Right lobe of liver (tissue), 6 donors: ENCODE measurements around the gene PKP3. TPM values are rescaled to one million over a fixed set of nuclear protein-coding genes. Genes with fewer than 3 reads are reported as not detected.

Experiments used
- ATAC-seq, 4 donors: fragments of 200-7000 bp; cut with Tn5 transposase; one replicate each; pipeline ENCODE4 v1.9.1; 2020; ENCODE audit warnings: mild to moderate bottlenecking in 4 of 4, moderate library complexity in 4 of 4
- DNase-seq, 3 donors: peaks; one replicate each; pipeline ENCODE4 v3.0.0-alpha.2; 2020
- H3K27ac ChIP-seq, 3 donors: fragments of 200-600 bp; one replicate each; pipeline ENCODE4 v1.8.0; 2022
- H3K27me3 ChIP-seq, 2 donors: fragments of 200-600 bp; one replicate each; pipeline ENCODE4 v1.8.0; 2022
- H3K36me3 ChIP-seq, 4 donors: fragments of 200-600 bp; sonication (generic) in 1 of 4; one replicate each; pipeline versions ENCODE4 v1.5.1 to v1.8.0; 2017 to 2022; ENCODE audit warnings: control low read depth in 1 of 4
- H3K4me1 ChIP-seq, 4 donors: fragments of 200-600 bp; sonication (generic) in 1 of 4; one replicate each; pipeline versions ENCODE4 v1.5.1 to v1.8.0; 2017 to 2022; ENCODE audit warnings: control low read depth in 1 of 4
- H3K4me3 ChIP-seq, 3 donors: fragments of 200-600 bp; one replicate each; pipeline ENCODE4 v1.8.0; 2022
- H3K9me3 ChIP-seq, 4 donors: fragments of 200-600 bp; sonication (generic) in 1 of 4; one replicate each; pipeline versions ENCODE4 v1.5.1 to v1.8.0; 2017 to 2022; ENCODE audit warnings: control low read depth in 1 of 4
- POLR2A ChIP-seq: fragments of 450-650 bp; IDR thresholded peaks from one replicate; pipeline ENCODE4 v1.6.1; 2017; ENCODE audit warnings: antibody characterized with exemption, mild to moderate bottlenecking
- WGBS: methylation state at CpG from one replicate; pipeline ENCODE4 v1.1.6; 2018; ENCODE audit warnings: low coverage, low lambda C conversion rate; ENCODE audit not compliant: insufficient coverage; ENCODE audit errors: missing lambda C conversion rate; 5-methylcytosine and 5-hydroxymethylcytosine counted together
- intact Hi-C, 2 donors: fragments of 100-400 bp; cut with DNase I; formaldehyde crosslinking; loops; one replicate each; pipeline versions ENCODE4 v1.11.2 to v1.14.1; 2022
- total RNA-seq, 6 experiments: library from RNA; depleted of rRNA in 2 of 6; stranded (reverse); fragments of >200 nt in 2 of 6; fragmentation: NEBNext Ultra II Directional in 3 of 6; extraction: Animal tissue kit (Norgen Biotek cat#: 25700) in 3 of 6; gene quantifications; one replicate each; pipeline versions ENCODE4 v1.1.0 to v1.2.4, GENCODE V29; 2016 to 2023
- TF ChIP-seq, protein P1 (sequence below), 4 donors: fragments of 200-600 bp in 3 of 4; fragments of 450-650 bp in 1 of 4; IDR thresholded peaks; one replicate each; pipeline versions ENCODE4 v1.5.1 to v1.8.0; 2016 to 2022; ENCODE audit warnings: antibody characterized with exemption in 4 of 4, mild to moderate bottlenecking in 2 of 4
- donor health status: DM: no; HTN: yes; CAD: no.
- donor health status: DM: no; HTN: no; CAD: no.
- donor health status: DM: no; HTN: no; CAD: no.
- donor health status: DM: no; HTN: yes; CAD: no.
- donor health status: DM: no; HTN: yes; CAD: no.

The PKP3 gene
- total RNA-seq, 6 experiments from 2014 or later: 0.43 to 1.5 (median 0.47) TPM; not detected in 3

DNA sequence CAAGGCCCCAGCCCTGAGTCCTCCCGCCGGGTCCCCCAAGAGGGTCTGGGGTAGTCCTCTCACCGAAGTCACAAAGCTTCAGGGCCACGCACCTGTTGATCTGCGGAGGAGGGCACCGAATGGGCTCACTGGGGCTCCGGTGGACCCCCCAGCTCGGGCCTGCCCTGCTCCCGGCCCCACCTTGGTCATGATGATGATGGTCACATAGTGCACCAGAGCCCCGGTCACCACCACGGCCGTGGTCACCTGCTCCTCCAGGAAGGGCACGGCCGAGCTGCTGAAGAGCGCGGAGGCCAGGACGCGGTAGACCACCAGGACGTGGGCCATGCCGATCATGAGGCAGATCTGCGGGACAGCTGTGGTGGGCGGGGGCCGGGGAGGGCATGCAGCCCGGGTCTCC lies 34.3 kb downstream of the PKP3 start:
- H3K9me3 ChIP-seq: no peaks in the 10 kb centered on the region
- DNase-seq (peak in 2 of 3 donors; percentile 18 to 46), ATAC-seq (no peak)
- TF ChIP-seq POLR2A: no peak
- no peak overlapping the region for H3K4me3 ChIP-seq
- H3K27me3 ChIP-seq: no peaks in the 10 kb centered on the region
- intact Hi-C loops: no loop called here
- no peaks in the 10 kb centered on the region for H3K36me3 ChIP-seq
- no peaks in the 10 kb centered on the region for H3K4me1 ChIP-seq
- WGBS: 60% methylated on average over 2 of the region's 24 CpGs
- no peak overlapping the region for H3K27ac ChIP-seq

DNA sequence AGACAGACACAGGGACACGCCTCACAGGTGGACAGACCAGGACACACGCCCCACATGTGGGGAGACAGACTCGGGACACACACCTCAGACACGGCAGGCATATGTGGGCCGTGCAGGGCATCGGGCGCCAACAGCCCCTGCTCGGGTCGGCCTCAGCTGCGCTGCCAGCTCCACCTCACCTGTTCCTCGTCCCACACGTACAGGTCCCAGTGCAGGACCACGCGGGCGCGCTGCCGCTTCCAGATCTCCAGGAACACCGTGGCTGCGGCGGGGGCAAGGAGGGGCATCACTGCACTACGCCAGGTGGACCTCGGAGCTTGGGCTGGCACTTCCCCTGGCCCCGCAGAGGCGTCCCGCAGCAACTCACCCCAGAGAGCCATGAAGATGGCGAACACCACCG lies 35.4 kb downstream of the PKP3 start:
- Histone ChIP-seq H3K4me3 (no peak overlapping the region), H3K4me1 (no peaks in the 10 kb centered on the region), H3K36me3 (no peaks in the 10 kb centered on the region), H3K27ac (no peak overlapping the region), H3K9me3 (no peaks in the 10 kb centered on the region), H3K27me3 (no peaks in the 10 kb centered on the region)
- WGBS: 91% methylated on average over 11 of the region's 27 CpGs
- intact Hi-C loops: no loop called here
- ATAC-seq (no peak), DNase-seq (peak in 1 of 3 donors; percentile 48)
- TF ChIP-seq, protein P1, sequence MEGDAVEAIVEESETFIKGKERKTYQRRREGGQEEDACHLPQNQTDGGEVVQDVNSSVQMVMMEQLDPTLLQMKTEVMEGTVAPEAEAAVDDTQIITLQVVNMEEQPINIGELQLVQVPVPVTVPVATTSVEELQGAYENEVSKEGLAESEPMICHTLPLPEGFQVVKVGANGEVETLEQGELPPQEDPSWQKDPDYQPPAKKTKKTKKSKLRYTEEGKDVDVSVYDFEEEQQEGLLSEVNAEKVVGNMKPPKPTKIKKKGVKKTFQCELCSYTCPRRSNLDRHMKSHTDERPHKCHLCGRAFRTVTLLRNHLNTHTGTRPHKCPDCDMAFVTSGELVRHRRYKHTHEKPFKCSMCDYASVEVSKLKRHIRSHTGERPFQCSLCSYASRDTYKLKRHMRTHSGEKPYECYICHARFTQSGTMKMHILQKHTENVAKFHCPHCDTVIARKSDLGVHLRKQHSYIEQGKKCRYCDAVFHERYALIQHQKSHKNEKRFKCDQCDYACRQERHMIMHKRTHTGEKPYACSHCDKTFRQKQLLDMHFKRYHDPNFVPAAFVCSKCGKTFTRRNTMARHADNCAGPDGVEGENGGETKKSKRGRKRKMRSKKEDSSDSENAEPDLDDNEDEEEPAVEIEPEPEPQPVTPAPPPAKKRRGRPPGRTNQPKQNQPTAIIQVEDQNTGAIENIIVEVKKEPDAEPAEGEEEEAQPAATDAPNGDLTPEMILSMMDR (IDR thresholded peaks at IDR 0.05): no peak
- no peak for TF ChIP-seq POLR2A

DNA sequence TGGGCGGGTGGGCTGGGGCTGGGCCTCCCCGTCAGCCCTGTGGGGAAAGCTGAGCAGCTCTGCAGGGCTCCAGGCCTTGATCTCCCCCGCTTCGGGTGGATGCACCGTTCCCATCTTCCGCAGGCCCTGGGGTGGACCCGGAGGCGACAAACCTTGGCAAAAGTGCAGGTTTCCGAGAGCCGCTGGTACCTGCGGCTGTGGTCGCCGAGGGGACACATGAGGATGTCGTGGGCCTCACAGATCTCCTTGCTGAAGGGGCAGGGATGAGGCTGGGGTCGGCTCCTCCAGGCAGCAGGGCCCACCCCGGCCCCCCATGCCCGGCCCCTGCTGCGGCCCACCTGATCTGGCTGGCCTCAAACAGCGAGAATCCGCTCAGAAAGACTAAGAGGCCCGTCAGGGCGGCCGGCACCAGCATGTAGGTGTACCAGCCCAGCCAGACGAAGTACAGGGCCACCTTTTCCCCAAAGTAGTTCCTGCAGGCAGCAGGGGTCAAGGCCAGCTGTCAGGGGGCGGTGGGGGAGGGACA lies 36.0 kb downstream of the PKP3 start:
- DNase-seq (peak in 1 of 3 donors; percentile 44), ATAC-seq (peak in 1 of 4 donors; percentile 22)
- TF ChIP-seq POLR2A: no peak
- TF ChIP-seq, protein P1 (IDR thresholded peaks at IDR 0.05): no peak
- Histone ChIP-seq H3K4me3 (no peak overlapping the region), H3K27me3 (no peaks in the 10 kb centered on the region), H3K4me1 (no peaks in the 10 kb centered on the region), H3K27ac (no peak overlapping the region), H3K36me3 (no peaks in the 10 kb centered on the region), H3K9me3 (no peaks in the 10 kb centered on the region)
- intact Hi-C loops: no loop called here
- 76% methylated on average over 7 of the region's 25 CpGs for WGBS

DNA sequence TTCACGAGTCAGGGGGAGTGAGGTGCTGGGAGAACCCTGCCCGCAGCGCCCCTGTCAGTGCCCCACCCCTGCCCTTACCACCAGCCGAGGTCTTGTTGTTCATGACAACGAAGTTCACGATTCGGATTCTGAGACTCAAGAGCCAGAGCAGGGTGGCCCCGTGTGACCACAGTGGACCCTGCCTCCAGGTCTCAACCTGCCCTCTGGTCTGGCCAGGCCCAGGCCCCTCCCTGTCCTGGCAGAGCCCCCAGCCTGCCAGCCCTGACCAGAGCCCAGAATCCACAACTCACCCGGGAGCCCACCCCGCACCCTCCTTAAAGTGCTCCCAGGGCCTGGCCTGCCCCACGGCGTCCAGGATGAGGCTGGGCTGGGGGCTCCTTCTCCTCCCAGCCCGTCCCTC lies 37.9 kb downstream of the PKP3 start:
- WGBS: 100% methylated on average over 3 of the region's 13 CpGs
- H3K9me3 ChIP-seq: no peaks in the 10 kb centered on the region
- H3K27me3 ChIP-seq: no peaks in the 10 kb centered on the region
- no peaks in the 10 kb centered on the region for H3K4me1 ChIP-seq
- no peak overlapping the region for H3K4me3 ChIP-seq
- ATAC-seq: no peak
- TF ChIP-seq, protein P1 (IDR thresholded peaks at IDR 0.05): no peak
- no peak for TF ChIP-seq POLR2A
- no peaks in the 10 kb centered on the region for H3K36me3 ChIP-seq
- intact Hi-C loops: no loop called here
- H3K27ac ChIP-seq: no peak overlapping the region
- peak in 1 of 3 donors; percentile 46 for DNase-seq

DNA sequence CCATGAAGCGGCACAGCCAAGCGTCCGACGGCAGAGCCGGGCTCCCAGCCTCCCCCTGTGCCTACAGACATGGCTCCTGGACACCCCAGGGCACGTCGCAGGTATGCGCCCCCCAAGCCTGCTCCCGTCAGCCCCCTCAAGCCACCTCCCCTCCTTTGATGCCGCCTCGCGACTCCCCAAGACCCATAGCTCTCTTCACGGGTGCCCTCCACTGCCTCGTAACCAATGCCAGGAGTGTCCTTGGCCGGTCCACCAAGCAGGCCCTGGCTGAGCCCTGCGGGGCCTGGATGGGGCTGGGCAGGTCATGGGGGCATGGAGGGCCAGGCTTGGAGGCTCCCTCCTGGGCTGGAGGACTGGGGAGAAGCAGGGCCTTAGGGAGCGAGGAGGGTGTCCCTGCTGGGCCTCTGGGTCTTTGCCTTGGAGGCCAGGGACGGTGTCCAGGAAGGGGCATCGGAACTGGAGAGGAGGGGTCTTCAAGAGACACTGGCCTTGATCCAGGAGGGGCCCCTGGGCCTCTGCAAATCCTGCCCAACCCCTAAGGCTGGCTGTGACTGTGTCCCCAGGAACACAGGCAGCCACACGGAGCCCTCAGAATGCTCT lies 38.6 kb downstream of the PKP3 start:
- no peak overlapping the region for H3K4me3 ChIP-seq
- H3K4me1 ChIP-seq: no peaks in the 10 kb centered on the region
- H3K27me3 ChIP-seq: no peaks in the 10 kb centered on the region
- 100% methylated on average over 1 of the region's 20 CpGs for WGBS
- ATAC-seq (no peak), DNase-seq (no peak)
- no peaks in the 10 kb centered on the region for H3K9me3 ChIP-seq
- no peaks in the 10 kb centered on the region for H3K36me3 ChIP-seq
- no peak for TF ChIP-seq POLR2A
- intact Hi-C loops: no loop called here
- H3K27ac ChIP-seq: no peak overlapping the region
